HepG2 (cell line): ENCODE measurements around the gene IGF2BP1. TPM values are rescaled to one million over a fixed set of nuclear protein-coding genes. Genes with fewer than 3 reads are reported as not detected.
A peak's percentile ranks its signal among the peaks of the same experiment; 100 is the strongest.

Experiments used
- DR1 ChIP-seq: sonication (generic); formaldehyde crosslinking; IDR thresholded peaks from 2 replicates; pipeline ENCODE4 v1.8.0; 2021; ENCODE audit warnings: mild to moderate bottlenecking, missing genetic modification reagents, inconsistent platforms
- GATAD1 ChIP-seq: IDR thresholded peaks from 2 replicates; pipeline ENCODE4 v1.6.1; 2016; ENCODE audit warnings: missing genetic modification reagents, missing compliant biosample characterization
- KDM5A ChIP-seq: fragments of 200-600 bp; sonication (generic); IDR thresholded peaks from 2 replicates; pipeline ENCODE4 v1.7.0; 2018; ENCODE audit warnings: antibody characterized with exemption, mild to moderate bottlenecking, low read length, borderline replicate concordance
- KLF16 ChIP-seq, 2 experiments: sonication (generic) in 1 of 2; formaldehyde crosslinking in 1 of 2; IDR thresholded peaks; 2 replicates each; pipeline versions ENCODE4 v1.6.1 to v1.8.0; 2016 to 2023; ENCODE audit warnings: missing genetic modification reagents in 2 of 2, missing compliant biosample characterization in 1 of 2
- MIXL1 ChIP-seq: IDR thresholded peaks from 2 replicates; pipeline ENCODE4 v1.6.1; 2016
- MTA1 ChIP-seq: sonication (generic); formaldehyde crosslinking; IDR thresholded peaks from 2 replicates; pipeline ENCODE4 v1.4.0; 2020; ENCODE audit warnings: missing genetic modification reagents, mild to moderate bottlenecking, borderline replicate concordance
- MYPOP ChIP-seq: sonication (generic); formaldehyde crosslinking; IDR thresholded peaks from 2 replicates; pipeline ENCODE4 v1.8.1; 2023; ENCODE audit warnings: mild to moderate bottlenecking, moderate library complexity, missing genetic modification reagents
- NR0B2 ChIP-seq: sonication (generic); formaldehyde crosslinking; IDR thresholded peaks from 2 replicates; pipeline ENCODE4 v1.4.0; 2020; ENCODE audit warnings: mild to moderate bottlenecking, missing genetic modification reagents
- NR2C2 ChIP-seq: sonication (generic); formaldehyde crosslinking; IDR thresholded peaks from 2 replicates; pipeline ENCODE4 v1.4.0; 2020; ENCODE audit warnings: missing genetic modification reagents, mild to moderate bottlenecking, moderate library complexity, borderline replicate concordance
- PAF1 ChIP-seq: IDR thresholded peaks from 2 replicates; pipeline ENCODE4 v1.6.1; 2016; ENCODE audit warnings: missing genetic modification reagents, missing compliant biosample characterization
- PAWR ChIP-seq: sonication (generic); formaldehyde crosslinking; IDR thresholded peaks from 2 replicates; pipeline ENCODE4 v1.4.0; 2020; ENCODE audit warnings: missing genetic modification reagents, mild to moderate bottlenecking, borderline replicate concordance
- PHF20 ChIP-seq: sonication (generic); formaldehyde crosslinking; IDR thresholded peaks from 2 replicates; pipeline ENCODE4 v1.5.0; 2020; ENCODE audit warnings: mild to moderate bottlenecking, missing genetic modification reagents
- POLR2AphosphoS5 ChIP-seq: IDR thresholded peaks from 2 replicates; pipeline ENCODE4 v1.6.1; 2012; ENCODE audit warnings: low read depth, low read length
- RFX3 ChIP-seq: IDR thresholded peaks from 2 replicates; pipeline ENCODE4 v1.6.1; 2016; ENCODE audit warnings: missing biosample characterization, missing genetic modification reagents
- RORA ChIP-seq: sonication (generic); formaldehyde crosslinking; IDR thresholded peaks from 2 replicates; pipeline ENCODE4 v1.5.0; 2020; ENCODE audit warnings: mild to moderate bottlenecking, missing genetic modification reagents, moderate library complexity
- SNRNP70 ChIP-seq: fragments of 200-400 bp; formaldehyde crosslinking; IDR thresholded peaks from 2 replicates; pipeline ENCODE4 v1.6.1; 2017; ENCODE audit warnings: mild to moderate bottlenecking, low read depth, low read length, moderate library complexity
- SP5 ChIP-seq: IDR thresholded peaks from 2 replicates; pipeline ENCODE4 v1.6.1; 2016; ENCODE audit warnings: low read depth, borderline replicate concordance
- U2AF1 ChIP-seq: fragments of 200-400 bp; formaldehyde crosslinking; optimal IDR thresholded peaks from 2 replicates; pipeline ENCODE3; 2017; ENCODE audit warnings: mild to moderate bottlenecking, low read depth, low read length
- ZBTB7B ChIP-seq: sonication (generic); formaldehyde crosslinking; IDR thresholded peaks from 2 replicates; pipeline ENCODE4 v1.4.0; 2020; ENCODE audit warnings: missing genetic modification reagents
- ZFY ChIP-seq: sonication (generic); formaldehyde crosslinking; IDR thresholded peaks from 2 replicates; pipeline ENCODE4 v1.4.0; 2020; ENCODE audit warnings: missing genetic modification reagents
- ZNF136 ChIP-seq: sonication (generic); formaldehyde crosslinking; IDR thresholded peaks from 2 replicates; pipeline ENCODE4 v1.8.1; 2022; ENCODE audit warnings: low read depth, mild to moderate bottlenecking, moderate library complexity, missing genetic modification reagents
- ZNF33B ChIP-seq: sonication (generic); formaldehyde crosslinking; IDR thresholded peaks from 2 replicates; pipeline ENCODE4 v1.5.1; 2020; ENCODE audit warnings: mild to moderate bottlenecking, missing genetic modification reagents
- ZNF629 ChIP-seq: sonication (generic); formaldehyde crosslinking; conservative IDR thresholded peaks from 2 replicates; pipeline ENCODE4 v1.5.0; 2020; ENCODE audit warnings: missing genetic modification reagents
- ZNF75D ChIP-seq: sonication (generic); formaldehyde crosslinking; IDR thresholded peaks from 2 replicates; pipeline ENCODE4 v1.8.1; 2023; ENCODE audit warnings: missing genetic modification reagents, mild to moderate bottlenecking, borderline replicate concordance
- ZNF839 ChIP-seq: sonication (generic); formaldehyde crosslinking; IDR thresholded peaks from 2 replicates; pipeline ENCODE4 v1.4.0; 2020; ENCODE audit warnings: missing genetic modification reagents, mild to moderate bottlenecking, borderline replicate concordance
- polyA plus RNA-seq, 8 experiments: library from polyadenylated mRNA; depleted of rRNA in 3 of 8; stranded (reverse) in 7 of 8; unstranded in 1 of 8; fragments of >200 nt; fragmentation: Illumina TruSeq in 4 of 8; extraction: Trizol in 4 of 8; gene quantifications; 2 replicates each; pipeline versions ENCODE4 v1.2.1 to v1.2.3, GENCODE V29; 2011 to 2016; ENCODE audit warnings: low read depth in 4 of 8, missing spikeins in 1 of 8, mixed read lengths in 1 of 8; ENCODE audit not compliant: insufficient read depth in 1 of 8
- total RNA-seq, 5 experiments: library from RNA; depleted of rRNA; stranded (reverse); fragments of >200 nt; fragmentation: Illumina TruSeq; extraction: Trizol; gene quantifications; 2 replicates each; pipeline ENCODE4 v1.2.3, GENCODE V29; 2016; ENCODE audit warnings: low read depth in 1 of 5
- TF ChIP-seq, protein P1 (sequence below): sonication (generic); formaldehyde crosslinking; IDR thresholded peaks from 2 replicates; pipeline ENCODE4 v1.5.0; 2020; ENCODE audit warnings: mild to moderate bottlenecking, missing genetic modification reagents, borderline replicate concordance
- TF ChIP-seq, protein P2 (sequence below): sonication (generic); formaldehyde crosslinking; IDR thresholded peaks from 2 replicates; pipeline ENCODE4 v1.5.1; 2020; ENCODE audit warnings: missing genetic modification reagents, mild to moderate bottlenecking, borderline replicate concordance

The IGF2BP1 gene
- total and polyA plus RNA-seq, 2 of the 13 experiments (the other 11 are each of a cell fraction or from before 2014, with no cell fraction given): 29.7 to 75.1 TPM

DNA sequence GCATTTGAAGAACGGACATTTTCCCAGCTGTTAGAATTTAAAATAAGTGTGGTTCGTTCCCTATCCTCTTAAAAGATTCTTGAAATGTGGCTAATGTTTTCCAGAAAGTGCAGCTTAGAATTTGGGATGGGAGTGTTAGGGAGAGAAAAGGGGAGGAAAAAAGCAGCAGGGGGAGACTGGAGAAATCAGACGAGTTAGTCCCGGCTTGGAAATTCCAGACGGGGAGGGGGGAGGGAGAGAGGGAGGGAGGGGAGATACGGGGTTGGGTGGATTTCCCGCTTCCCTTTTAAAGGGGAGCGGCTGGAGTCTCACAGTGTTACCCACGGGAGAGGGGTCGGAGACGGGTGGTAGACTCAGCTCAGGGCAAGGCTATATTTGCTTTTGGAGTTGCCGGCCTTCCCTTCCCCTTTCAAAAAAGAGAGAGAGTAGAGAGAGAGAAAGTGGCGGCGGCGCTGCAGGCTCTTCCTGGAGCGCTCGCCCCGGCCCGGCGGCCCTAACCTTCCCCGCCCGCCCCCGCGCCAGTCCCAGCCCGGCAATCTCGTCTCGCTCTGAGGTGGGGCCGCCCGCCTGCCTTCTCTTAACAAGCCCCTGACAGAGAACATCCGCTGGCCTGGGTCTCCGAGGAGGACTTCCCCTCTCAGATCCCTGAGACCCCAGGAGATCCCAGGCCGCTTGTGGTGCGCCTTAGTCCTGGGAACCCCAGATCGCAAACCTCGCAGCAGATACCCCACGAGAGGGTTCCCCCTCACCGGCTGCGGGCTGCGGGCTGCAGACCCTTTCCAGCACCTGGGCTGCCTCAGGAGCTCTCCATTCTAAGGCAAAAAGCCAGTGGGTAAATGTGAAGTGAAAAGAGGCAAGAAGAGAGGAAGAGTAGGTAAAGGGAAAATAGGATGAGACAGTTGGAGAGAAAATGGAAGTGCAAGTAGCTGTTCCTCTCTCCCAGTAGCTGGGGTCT is 6.6 kb downstream of the IGF2BP1 start (continued):
- TF ChIP-seq SNRNP70 (no peak), DR1 (CRISPR knock-in tag) (no peak), ZBTB7B (CRISPR knock-in tag) (no peak), SP5 (CRISPR knock-in tag) (no peak), U2AF1 (no peak), KLF16 (CRISPR knock-in tag; IDR thresholded peaks at IDR 0.05) (no peak), MIXL1 (CRISPR knock-in tag) (no peak), ZNF629 (CRISPR knock-in tag) (no peak), NR2C2 (no peak), PAF1 (CRISPR knock-in tag) (no peak), MTA1 (CRISPR knock-in tag) (no peak), POLR2AphosphoS5 (no peak), MYPOP (CRISPR knock-in tag) (no peak), ZNF75D (CRISPR knock-in tag) (no peak), ZNF33B (CRISPR knock-in tag) (no peak), PHF20 (CRISPR knock-in tag) (no peak), ZFY (CRISPR knock-in tag) (peak; percentile 49), GATAD1 (no peak), RFX3 (no peak), NR0B2 (CRISPR knock-in tag) (no peak), ZNF839 (CRISPR knock-in tag) (no peak), RORA (CRISPR knock-in tag) (no peak), KDM5A (0 out of 2 replicates have a peak, but pooled peaks have one; percentile 41), PAWR (CRISPR knock-in tag) (no peak), ZNF136 (no peak)
- TF ChIP-seq, protein P1, sequence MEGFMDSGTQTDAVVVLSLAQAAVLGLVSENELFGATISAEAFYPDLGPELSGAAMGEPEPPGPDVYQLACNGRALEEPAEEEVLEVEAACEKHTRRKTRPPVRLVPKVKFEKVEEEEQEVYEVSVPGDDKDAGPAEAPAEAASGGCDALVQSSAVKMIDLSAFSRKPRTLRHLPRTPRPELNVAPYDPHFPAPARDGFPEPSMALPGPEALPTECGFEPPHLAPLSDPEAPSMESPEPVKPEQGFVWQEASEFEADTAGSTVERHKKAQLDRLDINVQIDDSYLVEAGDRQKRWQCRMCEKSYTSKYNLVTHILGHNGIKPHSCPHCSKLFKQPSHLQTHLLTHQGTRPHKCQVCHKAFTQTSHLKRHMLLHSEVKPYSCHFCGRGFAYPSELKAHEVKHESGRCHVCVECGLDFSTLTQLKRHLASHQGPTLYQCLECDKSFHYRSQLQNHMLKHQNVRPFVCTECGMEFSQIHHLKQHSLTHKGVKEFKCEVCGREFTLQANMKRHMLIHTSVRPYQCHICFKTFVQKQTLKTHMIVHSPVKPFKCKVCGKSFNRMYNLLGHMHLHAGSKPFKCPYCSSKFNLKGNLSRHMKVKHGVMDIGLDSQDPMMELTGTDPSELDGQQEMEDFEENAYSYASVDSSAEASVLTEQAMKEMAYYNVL (CRISPR knock-in tag): peak; percentile 57; the same call in 1 of the 2 replicates
- TF ChIP-seq, protein P2, sequence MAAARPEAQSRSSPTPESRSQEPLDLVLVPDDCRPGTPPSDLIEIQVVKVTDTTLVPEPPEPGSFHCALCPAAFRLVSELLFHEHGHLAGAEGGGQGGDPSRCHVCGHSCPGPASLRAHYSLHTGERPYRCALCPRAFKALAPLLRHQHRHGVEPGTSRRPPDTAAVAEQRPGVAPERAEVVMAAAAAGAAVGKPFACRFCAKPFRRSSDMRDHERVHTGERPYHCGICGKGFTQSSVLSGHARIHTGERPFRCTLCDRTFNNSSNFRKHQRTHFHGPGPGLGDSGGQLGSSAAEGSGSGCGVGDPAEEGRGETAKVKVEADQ (CRISPR knock-in tag): no peak
